GM12864 (cell line): ENCODE results near the gene PLPPR4.
"Not testable (repeated sequence)": the region's sequence is repeated elsewhere in the genome, so short reads cannot be mapped to it uniquely, and the experiment has no call there.

ENCODE experiments used
- DNase-seq: peaks from one replicate; pipeline ENCODE4 v3.0.0-alpha.2; 2011; ENCODE audit warnings: low read depth
- H3K4me3 ChIP-seq: 2 replicates; pipeline ENCODE4 v1.5.1; 2011; ENCODE audit warnings: mild to moderate bottlenecking, low read depth, low read length, control low read depth
- CTCF ChIP-seq: IDR thresholded peaks from 2 replicates; pipeline ENCODE4 v1.5.1; 2011; ENCODE audit warnings: low read depth, mild to moderate bottlenecking, moderate library complexity, low read length, control low read depth, inconsistent platforms; ENCODE audit errors: missing control alignments

The PLPPR4 gene

GRCh38 chr1:99240621-99241020 is 23.7 kb upstream of the PLPPR4 start:
- no peak for DNase-seq
- no peak for TF ChIP-seq CTCF
- H3K4me3 ChIP-seq, result no peak overlapping the region

- no peak overlapping the region for H3K4me3 ChIP-seq
- no peak for DNase-seq
- TF ChIP-seq CTCF, result no peak
Observed at GRCh38 chr1:99246152-99246551, 18.1 kb upstream of the PLPPR4 start.

- no peak for DNase-seq
- no peak overlapping the region for H3K4me3 ChIP-seq
- TF ChIP-seq CTCF, result no peak
Observed at GRCh38 chr1:99247199-99247598, 17.1 kb upstream of the PLPPR4 start.

- H3K4me3 ChIP-seq, result no peak overlapping the region
- no peak for TF ChIP-seq CTCF
- DNase-seq, result no peak
Observed at GRCh38 chr1:99250728-99251127, 13.6 kb upstream of the PLPPR4 start.

- H3K4me3 ChIP-seq, result no peak overlapping the region
- TF ChIP-seq CTCF, result no peak
- no peak for DNase-seq
Observed at GRCh38 chr1:99251308-99251707, 13.0 kb upstream of the PLPPR4 start.

GRCh38 chr1:99252630-99253029 is 11.7 kb upstream of the PLPPR4 start:
- H3K4me3 ChIP-seq, result no peak overlapping the region
- DNase-seq, result no peak
- no peak for TF ChIP-seq CTCF

- H3K4me3 ChIP-seq, DNase-seq: not testable (repeated sequence)
Observed at GRCh38 chr1:99260402-99260801, 3.9 kb upstream of the PLPPR4 start.

- H3K4me3 ChIP-seq, result no peak overlapping the region
- no peak for DNase-seq
- TF ChIP-seq CTCF, result no peak
Observed at GRCh38 chr1:99265124-99265523, 832 bp downstream of the PLPPR4 start.
